Heart left ventricle (tissue), 13 donors: Measurements from ENCODE around the gene MRRF.

Experiments
- CTCF ChIP-seq, 12 donors: fragments of 200-600 bp; sonication (generic) in 4 of 12; IDR thresholded peaks; one replicate each; pipeline versions ENCODE4 v1.5.0 to v1.8.0; 2018 to 2022; ENCODE audit warnings: antibody characterized with exemption in 12 of 12, mild to moderate bottlenecking in 5 of 12
- POLR2A ChIP-seq, 2 donors: fragments of 450-650 bp; IDR thresholded peaks; one replicate each; pipeline ENCODE4 v1.6.1; 2017; ENCODE audit warnings: antibody characterized with exemption in 2 of 2, mild to moderate bottlenecking in 2 of 2, moderate library complexity in 2 of 2
- donor health status: ischemic (EF 13 %, LVEDD 7.1; RV severe dilation, severe dysfunction).
- donor health status: DM: no; HTN: yes; CAD: no.
- donor health status: DM: no; HTN: no; CAD: no.
- donor health status: ischemic (EF 25% LVEDD 6.9; RV normal size, moderate dysfunction).
- donor health status: ischemic (EF 25% LVEDD 5.7; RV mildly dilated, moderate dysfunction).
- donor health status: ischemic (EF 35%, LVEDD 5.7; RV mildly dilated, moderate dysfunction).
- donor health status: nonischemic (EF 11% LVEDD 7.7; RV severe dilation, severe dysfunction).
- donor health status: DM: yes; HTN: yes; CAD: no.
- donor health status: PGD.
- donor health status: ischemic (EF 29% LVEDD 5.4; RV normal size, mild dysfunction).
- donor health status: nonischemic (EF 23%, LVEDD 6.1; RV moderate dilation, normal function).

DNA sequence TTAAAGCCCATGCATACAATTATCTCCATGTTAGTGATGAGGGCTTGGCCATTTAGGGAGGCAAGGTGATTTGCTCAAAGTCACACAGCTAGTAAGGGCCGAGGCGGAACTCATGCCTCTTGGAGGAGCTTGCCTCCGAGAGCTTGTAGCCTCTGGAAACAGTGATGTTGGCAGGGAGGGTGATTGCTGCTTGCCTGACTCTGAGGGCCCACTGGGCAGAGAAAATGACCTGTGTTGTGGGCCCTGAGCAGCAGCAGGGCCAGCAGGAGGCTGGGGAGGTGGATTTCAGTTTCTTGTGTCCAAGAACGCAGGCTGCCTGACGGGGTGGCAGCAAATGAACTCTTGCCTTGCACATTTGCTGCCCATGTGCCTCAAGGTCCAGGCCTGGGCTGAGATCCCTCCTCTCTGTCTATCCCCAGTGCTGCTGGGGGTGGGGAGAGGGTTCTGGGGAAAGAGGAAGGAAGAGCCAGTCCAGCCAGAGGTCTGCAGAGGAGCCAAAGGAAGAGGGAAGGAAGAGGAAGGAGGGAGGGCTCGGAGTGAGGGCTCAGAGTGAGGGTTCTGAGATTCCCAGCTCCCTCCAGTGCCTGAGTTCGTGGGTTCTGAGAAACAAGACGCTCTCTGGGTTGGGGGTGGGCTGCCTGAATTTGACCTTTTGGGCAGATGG, 90.0 kb downstream of the MRRF start:
- TF ChIP-seq CTCF (IDR thresholded peaks at IDR 0.05) (no peak), POLR2A (IDR thresholded peaks at IDR 0.05) (no peak)
